PC-3 (cell line): ENCODE measurements around the gene USH1G. TPM values are rescaled to one million over a fixed set of nuclear protein-coding genes. Genes with fewer than 3 reads are reported as not detected.

Experiments
- ATAC-seq: fragments of 200-7000 bp; cut with Tn5 transposase; 2 replicates; pipeline ENCODE4 v1.9.1; 2020; ENCODE audit warnings: mild to moderate bottlenecking, moderate library complexity
- BruUV-seq: library from RNA; stranded (reverse); fragments of 400-500 nt; replicated peaks from 2 replicates; lab custom pipeline; 2021; lab: Mats Ljungman, UMichigan
- CTCF ChIA-PET: fragments of 300-600 bp; sonication (Branson Sonifier 250); formaldehyde crosslinking; loops from one replicate; lab custom pipeline; 2022; ENCODE audit warnings: antibody characterized with exemption; lab: Charles Lee
- POLR2A ChIA-PET: fragments of 300-600 bp; sonication (Branson Sonifier 250); formaldehyde crosslinking; loops from one replicate; lab custom pipeline; 2022; ENCODE audit warnings: antibody characterized with exemption; ENCODE audit not compliant: unreplicated experiment; lab: Charles Lee
- DNase-seq: peaks from one replicate; pipeline ENCODE4 v3.0.0-alpha.2; 2015
- H2AFZ ChIP-seq: fragments of 300-600 bp; sonication (generic); 2 replicates; pipeline ENCODE4 v1.6.0; 2016; ENCODE audit warnings: antibody characterized with exemption, low read length
- H3F3A ChIP-seq: fragments of 300-600 bp; sonication (generic); one replicate; pipeline ENCODE4 v1.6.0; 2017; ENCODE audit warnings: antibody characterized with exemption, low read length, control low read depth, mild to moderate bottlenecking; ENCODE audit not compliant: unreplicated experiment
- H3K27ac ChIP-seq: fragments of 300-600 bp; sonication (generic); 2 replicates; pipeline ENCODE4 v1.5.1; 2016; ENCODE audit warnings: mild to moderate bottlenecking, low read length
- H3K27me3 ChIP-seq: fragments of 300-600 bp; sonication (generic); 2 replicates; pipeline ENCODE4 v1.6.1; 2016; ENCODE audit warnings: low read length, mixed read lengths
- H3K36me3 ChIP-seq: fragments of 300-600 bp; sonication (generic); 2 replicates; pipeline ENCODE4 v1.6.1; 2016; ENCODE audit warnings: low read depth, mixed run types, low read length, mixed read lengths
- H3K4me1 ChIP-seq: fragments of 300-600 bp; sonication (generic); 2 replicates; pipeline ENCODE4 v1.5.1; 2016; ENCODE audit warnings: low read length; ENCODE audit not compliant: insufficient read depth
- H3K4me2 ChIP-seq: fragments of 300-600 bp; sonication (generic); 2 replicates; pipeline ENCODE4 v1.6.0; 2016; ENCODE audit warnings: low read length
- H3K4me3 ChIP-seq: fragments of 300-600 bp; sonication (generic); 2 replicates; pipeline ENCODE4 v1.5.1; 2016; ENCODE audit warnings: mild to moderate bottlenecking, low read length, mixed read lengths
- H3K79me2 ChIP-seq: fragments of 300-600 bp; sonication (generic); 2 replicates; pipeline ENCODE4 v1.6.1; 2017; ENCODE audit warnings: low read length, mixed read lengths
- H3K9ac ChIP-seq: fragments of 300-600 bp; sonication (generic); 2 replicates; pipeline ENCODE4 v1.6.0; 2016; ENCODE audit warnings: mild to moderate bottlenecking, low read length
- H3K9me2 ChIP-seq: fragments of 300-600 bp; sonication (generic); replicated peaks from 2 replicates; pipeline ENCODE4 v1.6.1; 2016; ENCODE audit warnings: mixed run types, low read length, mixed read lengths
- H3K9me3 ChIP-seq: fragments of 300-600 bp; sonication (generic); 2 replicates; pipeline ENCODE4 v1.6.1; 2016; ENCODE audit warnings: low read length, mixed read lengths
- H4K20me1 ChIP-seq: fragments of 300-600 bp; sonication (generic); 2 replicates; pipeline ENCODE4 v1.6.1; 2016; ENCODE audit warnings: low read length, mixed read lengths
- EZH2 ChIP-seq: fragments of 300-600 bp; sonication (generic); IDR thresholded peaks from one replicate; pipeline ENCODE4 v1.6.1; 2017; ENCODE audit warnings: antibody characterized with exemption, mild to moderate bottlenecking, low read length; ENCODE audit not compliant: unreplicated experiment
- EZH2phosphoT487 ChIP-seq: fragments of 300-600 bp; sonication (generic); IDR thresholded peaks from 2 replicates; pipeline ENCODE4 v1.6.1; 2018; ENCODE audit warnings: mild to moderate bottlenecking, antibody characterized with exemption, low read length, borderline replicate concordance
- intact Hi-C: fragments of 100-400 bp; cut with micrococcal nuclease; formaldehyde crosslinking; loops from 2 replicates; pipeline ENCODE4 v1.9.0; 2023
- total RNA-seq: library from RNA; depleted of rRNA; stranded (reverse); fragments of >200 nt; gene quantifications from 2 replicates; pipeline ENCODE4 v1.2.3, GENCODE V29; 2014
- TF ChIP-seq, protein P1 (sequence below): fragments of 300-600 bp; sonication (generic); conservative IDR thresholded peaks from 2 replicates; pipeline ENCODE4 v1.5.1; 2017; ENCODE audit warnings: antibody characterized with exemption, low read depth, mild to moderate bottlenecking, low read length

The USH1G gene
- total RNA-seq, 1 experiment from 2014 or later, result 0.04 TPM

DNA sequence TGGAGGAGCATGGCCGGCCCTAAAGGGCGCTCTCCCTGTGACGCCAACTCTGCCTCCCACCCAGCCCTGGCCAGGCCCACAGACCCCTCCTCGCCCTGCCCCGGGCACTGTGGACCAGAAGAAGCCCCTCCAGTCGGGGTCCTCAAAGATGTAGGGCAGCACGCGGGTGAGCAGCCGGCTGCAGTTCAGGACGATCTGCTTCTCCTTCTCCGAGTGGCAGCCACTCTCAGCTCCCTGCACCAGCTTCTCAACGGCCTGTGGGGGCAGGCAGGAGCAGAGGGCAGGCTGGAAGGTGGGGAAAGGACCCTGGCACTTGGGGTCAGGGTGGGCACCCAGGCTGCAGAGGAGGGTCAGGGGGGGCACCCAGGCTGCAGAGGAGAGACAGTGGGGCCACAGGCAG lies 40.6 kb upstream of the USH1G start:
- H3K27ac ChIP-seq, result no peak overlapping the region
- H3K4me3 ChIP-seq, result no peak overlapping the region
- no peaks in the 10 kb centered on the region for H3F3A ChIP-seq
- no TSS peak for BruUV-seq
- intact Hi-C loops, result loop anchor here (5.0 kb wide), 1 partner anchor 239 kb away; no protein-coding TSS in a partner anchor
- no peaks in the 10 kb centered on the region for H3K9me2 ChIP-seq
- POLR2A ChIA-PET, result interaction anchor here (0.6 kb wide), 2 partner anchors 100 to 426 kb away, joined by 3 to 6 read pairs; no protein-coding TSS in a partner anchor
- H3K9ac ChIP-seq, result no peak overlapping the region
- H3K79me2 ChIP-seq, result no peaks in the 10 kb centered on the region
- H2AFZ ChIP-seq, result no peak overlapping the region
- CTCF ChIA-PET, result interaction anchor here (0.6 to 1.1 kb wide), 2 partner anchors 24 to 48 kb away, joined by 3 to 4 read pairs; partner anchors contain the start of gene CDR2L
- peaks cover 10% of the 10 kb centered on the region for H3K4me1 ChIP-seq
- TF ChIP-seq, protein P1, sequence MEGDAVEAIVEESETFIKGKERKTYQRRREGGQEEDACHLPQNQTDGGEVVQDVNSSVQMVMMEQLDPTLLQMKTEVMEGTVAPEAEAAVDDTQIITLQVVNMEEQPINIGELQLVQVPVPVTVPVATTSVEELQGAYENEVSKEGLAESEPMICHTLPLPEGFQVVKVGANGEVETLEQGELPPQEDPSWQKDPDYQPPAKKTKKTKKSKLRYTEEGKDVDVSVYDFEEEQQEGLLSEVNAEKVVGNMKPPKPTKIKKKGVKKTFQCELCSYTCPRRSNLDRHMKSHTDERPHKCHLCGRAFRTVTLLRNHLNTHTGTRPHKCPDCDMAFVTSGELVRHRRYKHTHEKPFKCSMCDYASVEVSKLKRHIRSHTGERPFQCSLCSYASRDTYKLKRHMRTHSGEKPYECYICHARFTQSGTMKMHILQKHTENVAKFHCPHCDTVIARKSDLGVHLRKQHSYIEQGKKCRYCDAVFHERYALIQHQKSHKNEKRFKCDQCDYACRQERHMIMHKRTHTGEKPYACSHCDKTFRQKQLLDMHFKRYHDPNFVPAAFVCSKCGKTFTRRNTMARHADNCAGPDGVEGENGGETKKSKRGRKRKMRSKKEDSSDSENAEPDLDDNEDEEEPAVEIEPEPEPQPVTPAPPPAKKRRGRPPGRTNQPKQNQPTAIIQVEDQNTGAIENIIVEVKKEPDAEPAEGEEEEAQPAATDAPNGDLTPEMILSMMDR, result peak; percentile 29; the same call in 1 of the 2 replicates
- TF ChIP-seq EZH2phosphoT487 (no peak), EZH2 (no peak)
- no peaks in the 10 kb centered on the region for H3K27me3 ChIP-seq
- no peaks in the 10 kb centered on the region for H3K36me3 ChIP-seq
- no peak overlapping the region for H3K4me2 ChIP-seq
- DNase-seq (no peak), ATAC-seq (no peak)
- H4K20me1 ChIP-seq, result no peaks in the 10 kb centered on the region
- no peaks in the 10 kb centered on the region for H3K9me3 ChIP-seq

DNA sequence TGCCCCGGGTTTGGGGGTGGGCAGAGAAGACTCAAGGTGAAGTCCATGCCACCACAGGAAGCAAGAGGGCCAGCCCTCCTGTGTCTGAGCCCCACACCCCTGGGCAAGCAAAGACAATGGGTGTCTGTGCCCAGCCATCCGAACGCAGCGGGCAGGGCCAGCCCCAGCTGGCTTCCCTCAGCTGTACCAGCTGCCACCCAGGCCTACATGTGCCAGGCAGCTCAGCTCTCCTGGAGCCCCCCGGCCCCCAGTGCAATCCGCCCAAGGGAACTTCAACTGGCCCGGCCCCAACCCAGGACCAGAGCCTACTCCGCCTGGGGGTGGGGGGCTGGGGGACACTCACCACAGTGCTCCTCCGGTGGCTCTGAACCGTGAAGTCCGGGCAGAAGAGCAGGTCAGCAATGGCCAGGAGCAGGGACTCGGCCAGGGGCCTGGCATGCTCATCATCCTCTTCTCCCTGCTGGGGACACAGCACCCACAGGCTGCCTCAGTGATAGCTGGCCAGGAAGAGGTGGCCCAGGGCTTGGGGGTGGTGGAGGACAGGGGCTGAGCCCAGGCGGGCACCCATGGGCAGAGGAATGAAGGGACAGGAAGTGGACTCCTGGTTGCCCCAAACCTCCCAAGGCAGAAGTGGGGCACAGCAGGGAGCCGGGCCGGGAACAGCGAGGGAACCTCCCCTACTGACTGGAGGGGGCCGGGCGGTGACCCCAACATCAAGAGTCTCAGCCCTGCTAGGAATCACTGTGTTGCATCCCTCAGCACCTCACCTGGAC lies 39.8 kb upstream of the USH1G start:
- Histone ChIP-seq H3K36me3 (no peaks in the 10 kb centered on the region), H3F3A (no peaks in the 10 kb centered on the region), H3K27me3 (no peaks in the 10 kb centered on the region), H2AFZ (no peak overlapping the region), H3K27ac (no peak overlapping the region), H3K4me2 (no peak overlapping the region), H4K20me1 (no peaks in the 10 kb centered on the region), H3K9ac (no peak overlapping the region), H3K4me1 (peaks cover 1% of the 10 kb centered on the region), H3K79me2 (no peaks in the 10 kb centered on the region), H3K9me2 (no peaks in the 10 kb centered on the region), H3K4me3 (no peak overlapping the region), H3K9me3 (no peaks in the 10 kb centered on the region)
- ChIA-PET CTCF (interaction anchor here (1.1 to 2.5 kb wide), 6 partner anchors 25 to 449 kb away, joined by 3 to 14 read pairs (median 6); partner anchors contain the start of gene CDR2L), POLR2A (no interaction called here)
- no peak for ATAC-seq
- DNase-seq, result no peak
- BruUV-seq, result TSS peak; percentile 11
- TF ChIP-seq EZH2phosphoT487 (no peak), EZH2 (no peak)
- TF ChIP-seq, protein P1, result no peak
- intact Hi-C loops, result loop anchor here (5.0 kb wide), 1 partner anchor 239 kb away; no protein-coding TSS in a partner anchor
